Panc1 (cell line): ENCODE data around the gene NLRC5. TPM values are rescaled to one million over a fixed set of nuclear protein-coding genes. Genes with fewer than 3 reads are reported as not detected.

Experiments
- ATAC-seq: fragments of 200-7000 bp; cut with Tn5 transposase; 2 replicates; pipeline ENCODE4 v1.9.1; 2020; ENCODE audit warnings: mild to moderate bottlenecking, moderate library complexity
- BruUV-seq: library from RNA; stranded (reverse); fragments of 400-500 nt; replicated peaks from 2 replicates; lab custom pipeline; 2021; lab: Mats Ljungman, UMichigan
- CTCF ChIA-PET: fragments of 300-600 bp; sonication (Branson Sonifier 250); formaldehyde crosslinking; loops from one replicate; lab custom pipeline; 2022; ENCODE audit warnings: antibody characterized with exemption; lab: Charles Lee
- POLR2A ChIA-PET: fragments of 300-600 bp; sonication (Branson Sonifier 250); formaldehyde crosslinking; loops from one replicate; lab custom pipeline; 2022; ENCODE audit warnings: antibody characterized with exemption; lab: Charles Lee
- DNase-seq: peaks from one replicate; pipeline ENCODE4 v3.0.0-alpha.2; 2010; ENCODE audit warnings: low read depth, low spot score
- H3K27ac ChIP-seq: 2 replicates; pipeline ENCODE4 v1.5.1; 2011; ENCODE audit warnings: mild to moderate bottlenecking, low read length, inconsistent platforms
- H3K27me3 ChIP-seq: fragments of 200-500 bp; sonication (Bioruptor generic); 2 replicates; pipeline ENCODE4 v1.6.0; 2014; ENCODE audit warnings: low read length, inconsistent platforms; ENCODE audit not compliant: control insufficient read depth, insufficient read depth
- H3K36me3 ChIP-seq: fragments of 200-500 bp; sonication (Bioruptor generic); 2 replicates; pipeline ENCODE4 v1.5.1; 2014; ENCODE audit warnings: inconsistent platforms, mild to moderate bottlenecking, low read length, moderate library complexity; ENCODE audit not compliant: control insufficient read depth, insufficient read depth
- H3K4me1 ChIP-seq: 2 replicates; pipeline ENCODE4 v1.5.1; 2011; ENCODE audit warnings: inconsistent platforms, mild to moderate bottlenecking, low read length, moderate library complexity; ENCODE audit not compliant: control insufficient read depth, insufficient read depth
- H3K4me3 ChIP-seq, 2 experiments: 2 replicates each; pipeline ENCODE4 v1.5.1; 2011 to 2012; ENCODE audit warnings: low read depth in 2 of 2, low read length in 2 of 2, mild to moderate bottlenecking in 2 of 2, inconsistent platforms in 1 of 2, moderate library complexity in 1 of 2
- H3K9me3 ChIP-seq: fragments of 200-500 bp; sonication (Bioruptor generic); 2 replicates; pipeline ENCODE4 v1.5.1; 2014; ENCODE audit warnings: low read depth, mild to moderate bottlenecking, inconsistent platforms, low read length, moderate library complexity; ENCODE audit not compliant: control insufficient read depth, insufficient read depth
- POLR2AphosphoS5 ChIP-seq: IDR thresholded peaks from 2 replicates; pipeline ENCODE4 v1.6.1; 2012; ENCODE audit warnings: mild to moderate bottlenecking, low read depth, low read length, moderate library complexity
- SIN3A ChIP-seq: IDR thresholded peaks from 2 replicates; pipeline ENCODE4 v1.6.1; 2012; ENCODE audit warnings: low read depth, mild to moderate bottlenecking, low read length, moderate library complexity, borderline replicate concordance; ENCODE audit not compliant: insufficient read depth
- TCF7L2 ChIP-seq: IDR thresholded peaks from 2 replicates; pipeline ENCODE4 v1.6.1; 2011; ENCODE audit warnings: mild to moderate bottlenecking, low read depth, low read length, inconsistent platforms
- in situ Hi-C: cut with HindIII; loops from 2 replicates; pipeline ENCODE4 v1.10.0; 2016; ENCODE audit warnings: low sequenced_read_pairs, low pct_unique_long_range_greater_than_20kb
- intact Hi-C: fragments of 100-400 bp; cut with micrococcal nuclease; formaldehyde crosslinking; loops from one replicate; pipeline ENCODE4 v1.10.0; 2022; ENCODE audit not compliant: unreplicated experiment
- total RNA-seq: library from RNA; stranded (reverse); gene quantifications from one replicate; pipeline ENCODE4 v1.2.1, GENCODE V29; 2021; ENCODE audit not compliant: unreplicated experiment
- TF ChIP-seq, protein P1 (sequence below): fragments of 450-650 bp; IDR thresholded peaks from 2 replicates; pipeline ENCODE4 v1.5.1; 2017; ENCODE audit warnings: mild to moderate bottlenecking
- TF ChIP-seq, protein P2 (sequence below), 2 experiments: IDR thresholded peaks; 2 replicates each; pipeline ENCODE4 v1.6.1; 2011 to 2012; ENCODE audit warnings: low read depth in 2 of 2, control low read depth in 1 of 2, low read length in 1 of 2, mild to moderate bottlenecking in 1 of 2, moderate library complexity in 1 of 2; ENCODE audit not compliant: insufficient read depth in 1 of 2

NLRC5 gene
- total RNA-seq, 1 experiment from 2014 or later: 8.8 TPM

DNA sequence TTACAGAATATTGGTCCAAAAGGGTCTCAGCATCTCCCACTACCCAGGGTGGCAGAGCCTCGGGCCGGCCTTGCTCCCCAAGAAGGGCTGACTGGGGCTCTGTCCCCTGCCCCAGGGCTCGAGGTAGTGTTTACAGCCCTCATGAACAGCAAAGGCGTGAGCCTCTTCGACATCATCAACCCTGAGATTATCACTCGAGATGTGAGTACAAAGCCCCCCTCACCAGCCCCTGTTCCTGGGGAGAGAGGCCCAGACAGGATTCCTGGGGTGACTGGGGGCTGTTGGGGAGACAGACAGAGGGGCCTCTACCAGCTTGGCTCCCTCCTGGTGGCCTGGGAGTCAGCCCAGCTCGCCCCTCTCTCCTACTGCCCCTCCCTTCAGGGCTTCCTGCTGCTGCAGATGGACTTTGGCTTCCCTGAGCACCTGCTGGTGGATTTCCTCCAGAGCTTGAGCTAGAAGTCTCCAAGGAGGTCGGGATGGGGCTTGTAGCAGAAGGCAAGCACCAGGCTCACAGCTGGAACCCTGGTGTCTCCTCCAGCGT, 6.1 kb upstream of the NLRC5 start:
- DNase-seq: no peak
- H3K9me3 ChIP-seq: no peaks in the 10 kb centered on the region
- ATAC-seq: no peak
- H3K4me1 ChIP-seq: no peaks in the 10 kb centered on the region
- no peak for TF ChIP-seq TCF7L2
- H3K27ac ChIP-seq: no peak overlapping the region
- ChIA-PET CTCF (no interaction called here), POLR2A (interaction anchor here (0.6 to 0.7 kb wide), 2 partner anchors 17 to 181 kb away, joined by 3 to 9 read pairs; no protein-coding TSS in a partner anchor)
- no peaks in the 10 kb centered on the region for H3K27me3 ChIP-seq
- BruUV-seq: no TSS peak
- no peak overlapping the region for H3K4me3 ChIP-seq
- H3K36me3 ChIP-seq: no peaks in the 10 kb centered on the region
- in situ Hi-C loops: no loop called here
- intact Hi-C loops: no loop called here

DNA sequence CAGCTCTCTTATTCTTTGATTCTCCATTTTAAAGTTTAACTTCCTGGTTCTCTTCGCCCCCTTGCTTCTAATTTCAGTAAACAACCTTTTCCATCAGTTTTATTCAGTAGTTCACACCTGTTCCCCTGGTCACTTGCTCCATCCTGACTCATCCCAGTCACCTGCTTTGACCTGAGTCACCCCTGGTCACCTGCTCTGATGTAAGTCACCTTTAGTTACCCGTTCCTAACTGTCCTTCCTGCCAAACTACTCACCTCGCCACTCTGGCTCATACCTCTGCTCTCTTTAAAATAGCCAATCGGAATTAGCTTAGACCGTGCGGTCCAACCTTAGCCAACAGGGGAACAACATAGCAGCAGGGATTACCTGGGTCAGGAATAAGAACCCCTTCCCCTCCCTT, 4.7 kb upstream of the NLRC5 start:
- no peaks in the 10 kb centered on the region for H3K27me3 ChIP-seq
- BruUV-seq: no TSS peak
- ChIA-PET CTCF (no interaction called here), POLR2A (no interaction called here)
- H3K27ac ChIP-seq: no peak overlapping the region
- H3K4me1 ChIP-seq: no peaks in the 10 kb centered on the region
- H3K9me3 ChIP-seq: no peaks in the 10 kb centered on the region
- TF ChIP-seq SIN3A (no peak), TCF7L2 (no peak), POLR2AphosphoS5 (no peak)
- TF ChIP-seq, protein P1, sequence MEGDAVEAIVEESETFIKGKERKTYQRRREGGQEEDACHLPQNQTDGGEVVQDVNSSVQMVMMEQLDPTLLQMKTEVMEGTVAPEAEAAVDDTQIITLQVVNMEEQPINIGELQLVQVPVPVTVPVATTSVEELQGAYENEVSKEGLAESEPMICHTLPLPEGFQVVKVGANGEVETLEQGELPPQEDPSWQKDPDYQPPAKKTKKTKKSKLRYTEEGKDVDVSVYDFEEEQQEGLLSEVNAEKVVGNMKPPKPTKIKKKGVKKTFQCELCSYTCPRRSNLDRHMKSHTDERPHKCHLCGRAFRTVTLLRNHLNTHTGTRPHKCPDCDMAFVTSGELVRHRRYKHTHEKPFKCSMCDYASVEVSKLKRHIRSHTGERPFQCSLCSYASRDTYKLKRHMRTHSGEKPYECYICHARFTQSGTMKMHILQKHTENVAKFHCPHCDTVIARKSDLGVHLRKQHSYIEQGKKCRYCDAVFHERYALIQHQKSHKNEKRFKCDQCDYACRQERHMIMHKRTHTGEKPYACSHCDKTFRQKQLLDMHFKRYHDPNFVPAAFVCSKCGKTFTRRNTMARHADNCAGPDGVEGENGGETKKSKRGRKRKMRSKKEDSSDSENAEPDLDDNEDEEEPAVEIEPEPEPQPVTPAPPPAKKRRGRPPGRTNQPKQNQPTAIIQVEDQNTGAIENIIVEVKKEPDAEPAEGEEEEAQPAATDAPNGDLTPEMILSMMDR: no peak
- TF ChIP-seq, protein P2, sequence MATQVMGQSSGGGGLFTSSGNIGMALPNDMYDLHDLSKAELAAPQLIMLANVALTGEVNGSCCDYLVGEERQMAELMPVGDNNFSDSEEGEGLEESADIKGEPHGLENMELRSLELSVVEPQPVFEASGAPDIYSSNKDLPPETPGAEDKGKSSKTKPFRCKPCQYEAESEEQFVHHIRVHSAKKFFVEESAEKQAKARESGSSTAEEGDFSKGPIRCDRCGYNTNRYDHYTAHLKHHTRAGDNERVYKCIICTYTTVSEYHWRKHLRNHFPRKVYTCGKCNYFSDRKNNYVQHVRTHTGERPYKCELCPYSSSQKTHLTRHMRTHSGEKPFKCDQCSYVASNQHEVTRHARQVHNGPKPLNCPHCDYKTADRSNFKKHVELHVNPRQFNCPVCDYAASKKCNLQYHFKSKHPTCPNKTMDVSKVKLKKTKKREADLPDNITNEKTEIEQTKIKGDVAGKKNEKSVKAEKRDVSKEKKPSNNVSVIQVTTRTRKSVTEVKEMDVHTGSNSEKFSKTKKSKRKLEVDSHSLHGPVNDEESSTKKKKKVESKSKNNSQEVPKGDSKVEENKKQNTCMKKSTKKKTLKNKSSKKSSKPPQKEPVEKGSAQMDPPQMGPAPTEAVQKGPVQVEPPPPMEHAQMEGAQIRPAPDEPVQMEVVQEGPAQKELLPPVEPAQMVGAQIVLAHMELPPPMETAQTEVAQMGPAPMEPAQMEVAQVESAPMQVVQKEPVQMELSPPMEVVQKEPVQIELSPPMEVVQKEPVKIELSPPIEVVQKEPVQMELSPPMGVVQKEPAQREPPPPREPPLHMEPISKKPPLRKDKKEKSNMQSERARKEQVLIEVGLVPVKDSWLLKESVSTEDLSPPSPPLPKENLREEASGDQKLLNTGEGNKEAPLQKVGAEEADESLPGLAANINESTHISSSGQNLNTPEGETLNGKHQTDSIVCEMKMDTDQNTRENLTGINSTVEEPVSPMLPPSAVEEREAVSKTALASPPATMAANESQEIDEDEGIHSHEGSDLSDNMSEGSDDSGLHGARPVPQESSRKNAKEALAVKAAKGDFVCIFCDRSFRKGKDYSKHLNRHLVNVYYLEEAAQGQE (IDR thresholded peaks at IDR 0.05; ENCODE audit: insufficient read depth in 1 of 2, low read depth in 2 of 2, low read length in 1 of 2): no peak
- DNase-seq (no peak), ATAC-seq (no peak)
- intact Hi-C loops: no loop called here
- no peak overlapping the region for H3K4me3 ChIP-seq
- no peaks in the 10 kb centered on the region for H3K36me3 ChIP-seq
- in situ Hi-C loops: no loop called here

DNA sequence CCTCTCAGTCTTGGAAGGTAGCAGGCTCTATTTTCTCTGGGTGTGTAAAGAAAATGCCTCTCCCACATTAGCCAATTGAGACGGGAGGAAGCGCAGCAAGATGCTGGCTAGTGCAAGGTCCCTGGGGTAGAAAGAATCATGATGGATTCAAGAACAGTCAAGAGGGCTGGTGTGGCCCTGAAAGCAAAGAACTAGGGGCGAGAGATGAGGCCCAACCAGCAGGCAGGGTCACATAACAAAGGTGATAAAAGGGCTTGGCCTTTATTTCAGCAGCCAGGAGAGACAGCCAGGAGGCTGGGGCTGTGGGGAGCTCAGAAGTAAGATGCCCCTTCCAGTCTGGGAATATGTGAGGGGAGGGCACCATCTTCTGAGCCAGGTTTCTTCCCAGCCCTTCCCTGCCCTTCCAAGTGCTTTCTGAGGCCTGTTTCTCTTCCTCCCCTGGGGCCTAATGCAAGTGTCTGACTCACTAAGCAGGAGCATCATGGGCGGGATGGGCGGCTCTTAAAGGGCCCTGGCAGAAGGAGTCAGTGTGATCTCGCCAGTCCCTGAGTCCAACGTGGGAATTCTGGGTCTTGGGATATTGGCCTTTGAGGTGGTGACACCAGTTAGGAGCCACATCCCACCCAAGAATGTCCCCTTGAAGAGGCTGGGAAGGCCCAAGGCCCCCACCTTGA, 3.9 kb upstream of the NLRC5 start:
- intact Hi-C loops (no loop called here), in situ Hi-C loops (no loop called here)
- H3K27me3 ChIP-seq: no peaks in the 10 kb centered on the region
- ChIA-PET CTCF (no interaction called here), POLR2A (no interaction called here)
- H3K9me3 ChIP-seq: no peaks in the 10 kb centered on the region
- no peak for ATAC-seq
- no peaks in the 10 kb centered on the region for H3K36me3 ChIP-seq
- H3K4me1 ChIP-seq: peaks cover 3% of the 10 kb centered on the region; the same call in 1 of the 2 replicates
- no peak for TF ChIP-seq TCF7L2
- no peak for TF ChIP-seq POLR2AphosphoS5
- TF ChIP-seq, protein P1: no peak
- no peak for TF ChIP-seq SIN3A
- TF ChIP-seq, protein P2 (IDR thresholded peaks at IDR 0.05; ENCODE audit: insufficient read depth in 1 of 2, low read depth in 2 of 2, low read length in 1 of 2): no peak
- H3K27ac ChIP-seq: no peak overlapping the region
- BruUV-seq: no TSS peak
- H3K4me3 ChIP-seq: no peak overlapping the region
- DNase-seq: no peak
